SK-N-SH (cell line): Measurements from ENCODE around the gene IP6K2. TPM values are rescaled to one million over a fixed set of nuclear protein-coding genes. Genes with fewer than 3 reads are reported as not detected.

Experiments
- CTCF ChIA-PET: fragments of 300-600, 350-600 bp; formaldehyde crosslinking; extraction: SDS; loops from one replicate; lab custom pipeline; 2021; lab: Yijun Ruan, JAX
- POLR2A ChIA-PET: fragments of 350-600 bp; sonication (Branson Sonifier 250); formaldehyde crosslinking; extraction: SDS; loops from one replicate; lab custom pipeline; 2020; ENCODE audit warnings: antibody characterized with exemption, inconsistent platforms; lab: Yijun Ruan, JAX
- DNase-seq: peaks from one replicate; pipeline ENCODE4 v3.0.0; 2012
- H2AFZ ChIP-seq: fragments of 200-600 bp; sonication (generic); 2 replicates; pipeline ENCODE4 v1.8.1; 2016; ENCODE audit warnings: antibody characterized with exemption, mild to moderate bottlenecking, low read depth
- H3F3A ChIP-seq: fragments of 200-600 bp; sonication (generic); replicated peaks from 2 replicates; pipeline ENCODE3; 2016; ENCODE audit warnings: antibody characterized with exemption, mild to moderate bottlenecking; ENCODE audit not compliant: insufficient read depth
- H3K27ac ChIP-seq, 2 experiments: fragments of 200-500 bp in 1 of 2; fragments of 200-600 bp in 1 of 2; sonication (Bioruptor generic) in 1 of 2; sonication (generic), shearing (Covaris generic) in 1 of 2; 2 replicates each; pipeline versions ENCODE4 v1.5.1 to v1.6.1; 2014 to 2016; ENCODE audit warnings: low read depth in 2 of 2, inconsistent platforms in 1 of 2, low read length in 1 of 2, mild to moderate bottlenecking in 1 of 2, mixed read lengths in 1 of 2
- H3K27me3 ChIP-seq: fragments of 200-600 bp; sonication (generic), shearing (Covaris generic); 2 replicates; pipeline ENCODE4 v1.6.1; 2016; ENCODE audit warnings: mixed run types; ENCODE audit not compliant: insufficient read depth
- H3K36me3 ChIP-seq, 2 experiments: fragments of 200-500 bp in 1 of 2; fragments of 200-600 bp in 1 of 2; sonication (Bioruptor generic) in 1 of 2; sonication (generic) in 1 of 2; replicated peaks in 1 of 2; 2 replicates each; pipeline versions ENCODE3 to v1.5.1; 2014 to 2016; ENCODE audit warnings: low read length in 1 of 2, mild to moderate bottlenecking in 1 of 2; ENCODE audit not compliant: insufficient read depth in 2 of 2, control insufficient read depth in 1 of 2
- H3K4me1 ChIP-seq, 2 experiments: fragments of 200-500 bp in 1 of 2; fragments of 200-600 bp in 1 of 2; sonication (Bioruptor generic) in 1 of 2; sonication (generic), shearing (Covaris generic) in 1 of 2; 2 replicates each; pipeline versions ENCODE4 v1.5.1 to v1.6.1; 2014 to 2016; ENCODE audit warnings: low read depth in 1 of 2, low read length in 1 of 2, mixed run types in 1 of 2; ENCODE audit not compliant: insufficient read depth in 2 of 2, control insufficient read depth in 1 of 2
- H3K4me2 ChIP-seq: fragments of 200-600 bp; sonication (generic), shearing (Covaris generic); 2 replicates; pipeline ENCODE4 v1.6.1; 2017; ENCODE audit warnings: mixed run types
- H3K4me3 ChIP-seq, 2 experiments: fragments of 200-500 bp in 1 of 2; fragments of 200-600 bp in 1 of 2; sonication (Bioruptor generic) in 1 of 2; sonication (generic), shearing (Covaris generic) in 1 of 2; 2 replicates each; pipeline versions ENCODE4 v1.5.1 to v1.8.1; 2014 to 2016; ENCODE audit warnings: low read depth in 2 of 2, inconsistent platforms in 1 of 2, low read length in 1 of 2, mild to moderate bottlenecking in 1 of 2, mixed read lengths in 1 of 2, moderate library complexity in 1 of 2
- H3K79me2 ChIP-seq: fragments of 200-600 bp; sonication (generic); 2 replicates; pipeline ENCODE4 v1.8.1; 2017; ENCODE audit warnings: mild to moderate bottlenecking; ENCODE audit not compliant: insufficient read depth
- H3K9ac ChIP-seq: fragments of 200-600 bp; sonication (generic); 2 replicates; pipeline ENCODE4 v1.6.1; 2017; ENCODE audit warnings: mixed run types
- H3K9me2 ChIP-seq: fragments of 200-600 bp; sonication (generic); 2 replicates; pipeline ENCODE4 v1.6.1; 2017; ENCODE audit warnings: mixed run types
- H3K9me3 ChIP-seq: fragments of 200-600 bp; sonication (generic); 2 replicates; pipeline ENCODE4 v1.6.1; 2017; ENCODE audit warnings: mixed run types, mild to moderate bottlenecking, moderate library complexity
- H4K20me1 ChIP-seq: fragments of 200-600 bp; sonication (generic); 2 replicates; pipeline ENCODE4 v1.6.1; 2017; ENCODE audit warnings: mild to moderate bottlenecking, mixed run types; ENCODE audit not compliant: insufficient read depth
- CHD2 ChIP-seq: fragments of 150-350 bp; IDR thresholded peaks from 2 replicates; pipeline ENCODE4 v1.6.1; 2018; ENCODE audit warnings: low read length; ENCODE audit not compliant: partially characterized antibody
- ELF1 ChIP-seq: IDR thresholded peaks from 2 replicates; pipeline ENCODE4 v1.4.0; 2012
- EP300 ChIP-seq, 2 experiments: IDR thresholded peaks; 2 replicates each; pipeline versions ENCODE4 v1.4.0 to v1.6.1; 2012; ENCODE audit warnings: borderline replicate concordance in 1 of 2, low read depth in 1 of 2, low read length in 1 of 2
- EZH2phosphoT487 ChIP-seq: fragments of 200-600 bp; sonication (generic); IDR thresholded peaks from 2 replicates; pipeline ENCODE4 v1.6.1; 2017; ENCODE audit warnings: low read depth, mixed run types, mild to moderate bottlenecking, antibody characterized with exemption, moderate library complexity, borderline replicate concordance
- FOSL2 ChIP-seq: IDR thresholded peaks from 2 replicates; pipeline ENCODE4 v1.4.0; 2012; ENCODE audit warnings: low read depth, mild to moderate bottlenecking, moderate library complexity, borderline replicate concordance
- GABPA ChIP-seq: IDR thresholded peaks from 2 replicates; pipeline ENCODE4 v1.4.0; 2012; ENCODE audit warnings: low read depth, mild to moderate bottlenecking
- GATA2 ChIP-seq: sonication (generic); formaldehyde crosslinking; IDR thresholded peaks from 2 replicates; pipeline ENCODE4 v1.5.0; 2020; ENCODE audit warnings: mild to moderate bottlenecking, missing genetic modification reagents
- JUND ChIP-seq: IDR thresholded peaks from 2 replicates; pipeline ENCODE4 v1.4.0; 2012
- MXI1 ChIP-seq: IDR thresholded peaks from 2 replicates; pipeline ENCODE4 v1.6.1; 2012; ENCODE audit warnings: mild to moderate bottlenecking, low read depth, low read length, improper control_type of control experiment
- RAD21 ChIP-seq: IDR thresholded peaks from 2 replicates; pipeline ENCODE4 v1.6.1; 2012; ENCODE audit warnings: mild to moderate bottlenecking, low read length
- RCOR1 ChIP-seq: fragments of 150-350 bp; IDR thresholded peaks from 2 replicates; pipeline ENCODE4 v1.6.1; 2017; ENCODE audit warnings: antibody characterized with exemption, low read length
- SMC3 ChIP-seq: IDR thresholded peaks from 2 replicates; pipeline ENCODE4 v1.6.1; 2012; ENCODE audit warnings: low read depth, low read length, improper control_type of control experiment
- YY1 ChIP-seq: IDR thresholded peaks from 2 replicates; pipeline ENCODE4 v1.4.0; 2012; ENCODE audit warnings: low read depth, mild to moderate bottlenecking
- WGBS: methylation state at CpG from one replicate; pipeline ENCODE4 v1.1.6; 2017; ENCODE audit warnings: low lambda C conversion rate; 5-methylcytosine and 5-hydroxymethylcytosine counted together
- polyA plus RNA-seq, 3 experiments: library from polyadenylated mRNA; depleted of rRNA; stranded (reverse); fragments of >200 nt; gene quantifications; 2 replicates each; pipeline ENCODE4 v1.2.3, GENCODE V29; 2012
- TF ChIP-seq, protein P1 (sequence below): IDR thresholded peaks from 2 replicates; pipeline ENCODE4; 2012
- TF ChIP-seq, protein P2 (sequence below): IDR thresholded peaks from 2 replicates; pipeline ENCODE4 v1.4.0; 2012; ENCODE audit warnings: low read depth
- TF ChIP-seq, protein P3 (sequence below): fragments of 150-350 bp; IDR thresholded peaks from 2 replicates; pipeline ENCODE4 v1.6.1; 2016; ENCODE audit warnings: mild to moderate bottlenecking, low read depth, low read length
- TF ChIP-seq, protein P4 (sequence below): IDR thresholded peaks from 2 replicates; pipeline ENCODE4 v1.4.0; 2012; ENCODE audit warnings: low read depth, borderline replicate concordance
- TF ChIP-seq, protein P5 (sequence below): IDR thresholded peaks from 2 replicates; pipeline ENCODE4 v1.4.0; 2012; ENCODE audit warnings: low read depth, borderline replicate concordance
- TF ChIP-seq, protein P6 (sequence below): fragments of 200-600 bp; sonication (generic); IDR thresholded peaks from 2 replicates; pipeline ENCODE4 v1.6.1; 2017; ENCODE audit warnings: antibody characterized with exemption, mild to moderate bottlenecking, moderate library complexity

Gene IP6K2
- polyA plus RNA-seq, 1 of the 3 experiments (the other 2 are of a cell fraction): 178 TPM

DNA sequence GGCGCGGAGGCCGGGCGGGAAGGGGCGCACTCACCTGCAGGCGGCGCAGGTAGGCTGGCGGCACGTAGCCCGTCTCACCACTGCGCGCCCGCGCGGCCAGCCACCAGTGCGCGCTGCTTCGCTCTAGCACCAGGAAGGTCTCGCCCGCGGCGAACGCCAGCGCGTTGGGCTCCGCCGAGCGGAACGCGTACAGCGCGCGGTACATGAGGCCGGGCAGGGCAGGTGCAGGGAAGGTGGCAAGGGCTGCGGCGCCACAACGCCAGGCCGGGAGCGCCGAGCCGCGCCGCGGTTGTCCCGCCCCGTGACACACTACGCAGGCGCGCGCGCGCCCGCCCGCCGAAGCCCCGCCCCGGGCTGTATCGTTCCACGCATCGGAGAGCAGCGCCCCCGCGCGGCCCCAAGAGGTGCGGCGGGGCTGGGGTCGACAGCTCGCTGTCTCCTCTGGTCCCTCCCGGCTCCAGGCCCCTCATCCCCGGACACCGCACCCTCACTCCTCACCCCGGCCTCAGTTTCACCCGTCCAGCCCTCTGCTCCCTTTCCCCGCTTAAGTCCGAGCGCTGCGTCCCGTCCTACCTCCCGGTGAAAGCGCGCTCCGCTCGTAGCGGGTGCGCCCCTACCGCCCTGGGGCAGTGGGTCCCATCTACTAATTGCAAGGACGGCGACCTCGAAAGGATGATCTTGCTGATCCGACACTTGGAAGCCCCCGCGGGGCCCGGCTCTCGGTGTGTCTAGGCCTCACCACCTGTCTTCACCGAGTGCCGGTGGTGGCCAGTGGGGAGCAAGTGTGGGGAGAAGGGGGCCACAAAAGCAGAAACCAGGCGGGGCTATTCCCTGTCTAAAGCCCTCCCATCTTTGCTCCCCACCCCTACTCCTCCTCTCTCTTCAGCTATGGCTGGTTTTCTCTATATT, 31.2 kb downstream of the IP6K2 start, which contains the start of gene NCKIPSD (continued):
- TF ChIP-seq, protein P1, sequence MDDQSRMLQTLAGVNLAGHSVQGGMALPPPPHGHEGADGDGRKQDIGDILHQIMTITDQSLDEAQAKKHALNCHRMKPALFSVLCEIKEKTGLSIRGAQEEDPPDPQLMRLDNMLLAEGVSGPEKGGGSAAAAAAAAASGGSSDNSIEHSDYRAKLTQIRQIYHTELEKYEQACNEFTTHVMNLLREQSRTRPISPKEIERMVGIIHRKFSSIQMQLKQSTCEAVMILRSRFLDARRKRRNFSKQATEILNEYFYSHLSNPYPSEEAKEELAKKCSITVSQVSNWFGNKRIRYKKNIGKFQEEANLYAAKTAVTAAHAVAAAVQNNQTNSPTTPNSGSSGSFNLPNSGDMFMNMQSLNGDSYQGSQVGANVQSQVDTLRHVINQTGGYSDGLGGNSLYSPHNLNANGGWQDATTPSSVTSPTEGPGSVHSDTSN: no peak
- TF ChIP-seq, protein P2, sequence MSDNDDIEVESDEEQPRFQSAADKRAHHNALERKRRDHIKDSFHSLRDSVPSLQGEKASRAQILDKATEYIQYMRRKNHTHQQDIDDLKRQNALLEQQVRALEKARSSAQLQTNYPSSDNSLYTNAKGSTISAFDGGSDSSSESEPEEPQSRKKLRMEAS: peak; percentile 49; the same call in 1 of the 2 replicates
- TF ChIP-seq RAD21 (peak; percentile 61), MXI1 (peak; percentile 71; the same call in 1 of the 2 replicates)

DNA sequence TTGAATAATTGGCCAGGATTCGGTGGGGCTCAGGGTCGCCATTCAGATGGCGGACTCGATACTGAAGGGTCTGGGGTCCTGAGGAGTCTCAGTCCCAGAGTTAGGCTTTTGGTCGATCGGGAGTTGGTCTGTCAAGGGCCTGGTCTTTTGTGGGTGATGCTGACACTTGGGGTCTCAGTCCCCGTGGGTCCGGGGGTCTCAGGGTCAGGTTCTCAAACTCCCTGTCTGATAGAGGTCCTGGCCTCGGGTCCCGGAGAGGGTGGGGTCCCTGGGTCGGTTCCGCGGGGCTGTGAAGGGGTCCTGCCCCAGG, 31.8 kb downstream of the IP6K2 start:
- peak overlapping the region; percentile 77 for H3K9ac ChIP-seq
- peaks cover 20 to 47% of the 10 kb centered on the region in 2 experiments for H3K4me1 ChIP-seq
- ChIA-PET POLR2A (interaction anchor here (0.7 to 1.0 kb wide), 4 partner anchors 21 to 55 kb away, joined by 3 to 5 read pairs (median 4); partner anchors contain the start of genes CELSR3 and IP6K2), CTCF (interaction anchor here (0.9 to 2.8 kb wide), 14 partner anchors 10 to 447 kb away, joined by 3 to 20 read pairs (median 4); partner anchors contain the start of genes CELSR3, IP6K2 and SLC26A6)
- TF ChIP-seq, protein P3, sequence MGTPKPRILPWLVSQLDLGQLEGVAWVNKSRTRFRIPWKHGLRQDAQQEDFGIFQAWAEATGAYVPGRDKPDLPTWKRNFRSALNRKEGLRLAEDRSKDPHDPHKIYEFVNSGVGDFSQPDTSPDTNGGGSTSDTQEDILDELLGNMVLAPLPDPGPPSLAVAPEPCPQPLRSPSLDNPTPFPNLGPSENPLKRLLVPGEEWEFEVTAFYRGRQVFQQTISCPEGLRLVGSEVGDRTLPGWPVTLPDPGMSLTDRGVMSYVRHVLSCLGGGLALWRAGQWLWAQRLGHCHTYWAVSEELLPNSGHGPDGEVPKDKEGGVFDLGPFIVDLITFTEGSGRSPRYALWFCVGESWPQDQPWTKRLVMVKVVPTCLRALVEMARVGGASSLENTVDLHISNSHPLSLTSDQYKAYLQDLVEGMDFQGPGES: no peak
- TF ChIP-seq EZH2phosphoT487 (no peak), SMC3 (no peak), RCOR1 (no peak), ELF1 (no peak), GABPA (no peak), GATA2 (CRISPR knock-in tag) (no peak), EP300 (IDR thresholded peaks at IDR 0.05; ENCODE audit: borderline replicate concordance in 1 of 2, low read depth in 1 of 2, low read length in 1 of 2) (no peak), JUND (no peak), YY1 (no peak), CHD2 (no peak), FOSL2 (no peak)
- TF ChIP-seq, protein P1: no peak
- TF ChIP-seq, protein P4, sequence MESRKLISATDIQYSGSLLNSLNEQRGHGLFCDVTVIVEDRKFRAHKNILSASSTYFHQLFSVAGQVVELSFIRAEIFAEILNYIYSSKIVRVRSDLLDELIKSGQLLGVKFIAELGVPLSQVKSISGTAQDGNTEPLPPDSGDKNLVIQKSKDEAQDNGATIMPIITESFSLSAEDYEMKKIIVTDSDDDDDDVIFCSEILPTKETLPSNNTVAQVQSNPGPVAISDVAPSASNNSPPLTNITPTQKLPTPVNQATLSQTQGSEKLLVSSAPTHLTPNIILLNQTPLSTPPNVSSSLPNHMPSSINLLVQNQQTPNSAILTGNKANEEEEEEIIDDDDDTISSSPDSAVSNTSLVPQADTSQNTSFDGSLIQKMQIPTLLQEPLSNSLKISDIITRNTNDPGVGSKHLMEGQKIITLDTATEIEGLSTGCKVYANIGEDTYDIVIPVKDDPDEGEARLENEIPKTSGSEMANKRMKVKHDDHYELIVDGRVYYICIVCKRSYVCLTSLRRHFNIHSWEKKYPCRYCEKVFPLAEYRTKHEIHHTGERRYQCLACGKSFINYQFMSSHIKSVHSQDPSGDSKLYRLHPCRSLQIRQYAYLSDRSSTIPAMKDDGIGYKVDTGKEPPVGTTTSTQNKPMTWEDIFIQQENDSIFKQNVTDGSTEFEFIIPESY: no peak
- TF ChIP-seq, protein P5, sequence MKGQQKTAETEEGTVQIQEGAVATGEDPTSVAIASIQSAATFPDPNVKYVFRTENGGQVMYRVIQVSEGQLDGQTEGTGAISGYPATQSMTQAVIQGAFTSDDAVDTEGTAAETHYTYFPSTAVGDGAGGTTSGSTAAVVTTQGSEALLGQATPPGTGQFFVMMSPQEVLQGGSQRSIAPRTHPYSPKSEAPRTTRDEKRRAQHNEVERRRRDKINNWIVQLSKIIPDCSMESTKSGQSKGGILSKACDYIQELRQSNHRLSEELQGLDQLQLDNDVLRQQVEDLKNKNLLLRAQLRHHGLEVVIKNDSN: no peak
- TF ChIP-seq, protein P6, sequence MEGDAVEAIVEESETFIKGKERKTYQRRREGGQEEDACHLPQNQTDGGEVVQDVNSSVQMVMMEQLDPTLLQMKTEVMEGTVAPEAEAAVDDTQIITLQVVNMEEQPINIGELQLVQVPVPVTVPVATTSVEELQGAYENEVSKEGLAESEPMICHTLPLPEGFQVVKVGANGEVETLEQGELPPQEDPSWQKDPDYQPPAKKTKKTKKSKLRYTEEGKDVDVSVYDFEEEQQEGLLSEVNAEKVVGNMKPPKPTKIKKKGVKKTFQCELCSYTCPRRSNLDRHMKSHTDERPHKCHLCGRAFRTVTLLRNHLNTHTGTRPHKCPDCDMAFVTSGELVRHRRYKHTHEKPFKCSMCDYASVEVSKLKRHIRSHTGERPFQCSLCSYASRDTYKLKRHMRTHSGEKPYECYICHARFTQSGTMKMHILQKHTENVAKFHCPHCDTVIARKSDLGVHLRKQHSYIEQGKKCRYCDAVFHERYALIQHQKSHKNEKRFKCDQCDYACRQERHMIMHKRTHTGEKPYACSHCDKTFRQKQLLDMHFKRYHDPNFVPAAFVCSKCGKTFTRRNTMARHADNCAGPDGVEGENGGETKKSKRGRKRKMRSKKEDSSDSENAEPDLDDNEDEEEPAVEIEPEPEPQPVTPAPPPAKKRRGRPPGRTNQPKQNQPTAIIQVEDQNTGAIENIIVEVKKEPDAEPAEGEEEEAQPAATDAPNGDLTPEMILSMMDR: no peak
- TF ChIP-seq, protein P2: no peak
- H3K9me2 ChIP-seq: no peaks in the 10 kb centered on the region
- peaks cover 31% of the 10 kb centered on the region for H4K20me1 ChIP-seq
- WGBS: 48% methylated on average over 6 of the region's 13 CpGs
- peaks cover 18 to 51% of the 10 kb centered on the region in 2 experiments for H3K36me3 ChIP-seq
- peaks cover 30% of the 10 kb centered on the region for H3K79me2 ChIP-seq
- H3K9me3 ChIP-seq: no peaks in the 10 kb centered on the region
- no peaks in the 10 kb centered on the region for H3K27me3 ChIP-seq
- peak overlapping the region; percentile 85 to 96 for H3K4me3 ChIP-seq
- H3K4me2 ChIP-seq: peak overlapping the region; percentile 99
- peak overlapping the region; percentile 84; the same call in 1 of the 2 replicates for H2AFZ ChIP-seq
- H3F3A ChIP-seq: peaks cover 18% of the 10 kb centered on the region
- peak overlapping the region in 1 of 2 experiments; percentile 85; a peak in 2 of 4 replicates for H3K27ac ChIP-seq
- DNase-seq: no peak
